ENCODE results near the gene TJP3. TPM values are rescaled to one million over a fixed set of nuclear protein-coding genes. Genes with fewer than 3 reads are reported as not detected.

The TJP3 gene
- total RNA-seq, 1 donor from 2014 or later: 14.7 TPM

DNA sequence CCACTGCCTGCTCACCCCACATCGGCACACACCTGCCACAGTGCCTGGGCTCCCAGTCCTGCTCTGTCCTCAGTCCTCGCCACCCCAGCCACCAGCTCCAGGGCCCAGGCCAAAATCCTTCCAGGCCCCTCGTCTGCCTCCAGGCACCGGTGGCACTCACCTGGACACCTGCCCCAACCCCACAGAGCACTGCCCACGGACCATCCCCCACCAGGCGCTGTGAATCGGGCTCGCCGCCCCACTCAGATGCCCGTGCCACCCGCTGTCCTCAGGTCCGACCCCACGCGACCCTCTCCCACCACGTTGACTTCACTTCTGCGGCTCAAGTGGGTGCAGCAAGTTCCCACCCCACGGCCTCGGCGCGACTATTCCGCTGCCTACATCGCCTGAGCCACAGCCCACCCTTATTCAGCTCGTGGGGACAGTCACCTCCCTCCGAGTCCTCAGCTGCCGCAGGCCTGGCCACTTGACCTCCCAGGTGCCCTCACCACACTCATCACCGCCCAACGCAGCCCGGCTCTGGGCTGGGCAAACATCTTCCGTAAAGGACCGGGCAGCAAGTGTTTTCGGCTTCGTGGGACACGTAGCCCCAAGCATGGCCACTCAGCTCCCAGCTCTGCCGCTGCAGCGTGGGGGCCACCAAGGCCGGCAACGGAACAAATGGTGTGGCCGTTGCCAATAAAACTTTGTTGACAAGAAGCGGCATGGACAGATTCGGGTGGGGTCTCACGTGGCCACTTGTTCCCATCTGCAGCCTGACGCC, 13.6 kb upstream of the TJP3 start:
- Mint-ChIP-seq H3K27ac (no peak overlapping the region), H3K9me3 (peaks cover 3% of the 10 kb centered on the region), H3K27me3 (ENCODE audit: insufficient read depth, low read depth) (peaks cover 2% of the 10 kb centered on the region), H3K36me3 (peaks cover 16% of the 10 kb centered on the region), H3K4me1 (peaks cover 16% of the 10 kb centered on the region), H3K4me3 (no peak overlapping the region)
- Histone ChIP-seq H3K4me3 (no peak overlapping the region), H3K36me3 (no peaks in the 10 kb centered on the region), H3K9ac (no peak overlapping the region), H4K20me1 (ENCODE audit: low read depth) (peaks cover 71% of the 10 kb centered on the region), H3F3A (ENCODE audit: low read depth) (no peaks in the 10 kb centered on the region), H3K4me2 (no peak overlapping the region), H3K27ac (no peak overlapping the region), H3K79me2 (ENCODE audit: low read depth) (peaks cover 93% of the 10 kb centered on the region), H3K9me3 (ENCODE audit: low read depth) (no peaks in the 10 kb centered on the region), H3K27me3 (no peaks in the 10 kb centered on the region), H3K4me1 (peaks cover 7% of the 10 kb centered on the region), H2AFZ (replicated peaks) (no peak overlapping the region)
- no peak for TF ChIP-seq EZH2 (IDR thresholded peaks at IDR 0.05)
- TF ChIP-seq, protein P1, sequence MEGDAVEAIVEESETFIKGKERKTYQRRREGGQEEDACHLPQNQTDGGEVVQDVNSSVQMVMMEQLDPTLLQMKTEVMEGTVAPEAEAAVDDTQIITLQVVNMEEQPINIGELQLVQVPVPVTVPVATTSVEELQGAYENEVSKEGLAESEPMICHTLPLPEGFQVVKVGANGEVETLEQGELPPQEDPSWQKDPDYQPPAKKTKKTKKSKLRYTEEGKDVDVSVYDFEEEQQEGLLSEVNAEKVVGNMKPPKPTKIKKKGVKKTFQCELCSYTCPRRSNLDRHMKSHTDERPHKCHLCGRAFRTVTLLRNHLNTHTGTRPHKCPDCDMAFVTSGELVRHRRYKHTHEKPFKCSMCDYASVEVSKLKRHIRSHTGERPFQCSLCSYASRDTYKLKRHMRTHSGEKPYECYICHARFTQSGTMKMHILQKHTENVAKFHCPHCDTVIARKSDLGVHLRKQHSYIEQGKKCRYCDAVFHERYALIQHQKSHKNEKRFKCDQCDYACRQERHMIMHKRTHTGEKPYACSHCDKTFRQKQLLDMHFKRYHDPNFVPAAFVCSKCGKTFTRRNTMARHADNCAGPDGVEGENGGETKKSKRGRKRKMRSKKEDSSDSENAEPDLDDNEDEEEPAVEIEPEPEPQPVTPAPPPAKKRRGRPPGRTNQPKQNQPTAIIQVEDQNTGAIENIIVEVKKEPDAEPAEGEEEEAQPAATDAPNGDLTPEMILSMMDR (IDR thresholded peaks at IDR 0.05): no peak
- TF ChIP-seq EZH2phosphoT487 (IDR thresholded peaks at IDR 0.05): no peak
- DNase-seq (ENCODE audit: low spot score): no peak

DNA sequence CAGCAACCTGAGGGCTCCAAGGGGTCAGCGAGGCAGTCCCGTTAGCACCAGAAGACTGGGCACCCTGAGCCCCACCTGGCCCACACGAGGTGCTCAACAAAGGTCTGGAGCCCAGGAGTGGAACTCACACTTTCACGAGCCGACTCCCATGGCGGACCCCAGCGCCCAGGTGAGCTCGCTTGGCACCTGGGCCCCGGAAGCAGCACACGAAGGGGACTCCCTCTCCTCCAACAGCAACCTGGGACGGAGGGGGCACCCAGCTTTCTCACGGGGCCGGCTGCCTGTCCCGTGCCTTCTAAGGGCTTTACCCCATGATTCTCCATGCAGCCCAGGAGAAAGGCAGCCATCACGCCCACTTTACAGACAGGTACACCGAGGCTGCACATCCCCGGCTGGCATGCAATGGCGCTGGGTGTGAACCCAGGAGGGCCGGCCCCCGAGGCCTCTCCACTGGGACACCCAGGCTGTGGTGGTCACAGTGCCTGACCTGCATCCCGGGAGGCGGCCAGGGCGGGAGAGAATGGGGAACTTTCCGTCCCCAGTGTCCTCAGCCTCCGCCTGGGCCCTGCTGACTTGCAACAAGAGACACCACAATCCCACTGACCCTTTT, 13.0 kb upstream of the TJP3 start:
- no peak overlapping the region for H3K4me3 ChIP-seq
- H3K36me3 Mint-ChIP-seq: peaks cover 12% of the 10 kb centered on the region
- H3K27ac ChIP-seq: no peak overlapping the region
- H3F3A ChIP-seq (ENCODE audit: low read depth): no peaks in the 10 kb centered on the region
- H3K4me3 Mint-ChIP-seq: no peak overlapping the region
- H3K4me1 Mint-ChIP-seq: peaks cover 14% of the 10 kb centered on the region
- H4K20me1 ChIP-seq (ENCODE audit: low read depth): peaks cover 74% of the 10 kb centered on the region
- no peak overlapping the region for H3K27ac Mint-ChIP-seq
- peaks cover 9% of the 10 kb centered on the region for H3K4me1 ChIP-seq
- no peaks in the 10 kb centered on the region for H3K27me3 ChIP-seq
- H3K9me3 Mint-ChIP-seq: peaks cover 3% of the 10 kb centered on the region
- H3K27me3 Mint-ChIP-seq (ENCODE audit: insufficient read depth, low read depth): peaks cover 2% of the 10 kb centered on the region
- H3K9me3 ChIP-seq (ENCODE audit: low read depth): no peaks in the 10 kb centered on the region
- no peak for TF ChIP-seq EZH2phosphoT487 (IDR thresholded peaks at IDR 0.05)
- no peak for TF ChIP-seq EZH2 (IDR thresholded peaks at IDR 0.05)
- TF ChIP-seq, protein P1 (IDR thresholded peaks at IDR 0.05): no peak
- H3K79me2 ChIP-seq (ENCODE audit: low read depth): peaks cover 91% of the 10 kb centered on the region
- no peak overlapping the region for H3K4me2 ChIP-seq
- no peak for DNase-seq (ENCODE audit: low spot score)
- no peak overlapping the region for H3K9ac ChIP-seq
- H2AFZ ChIP-seq (replicated peaks): no peak overlapping the region
- no peaks in the 10 kb centered on the region for H3K36me3 ChIP-seq

DNA sequence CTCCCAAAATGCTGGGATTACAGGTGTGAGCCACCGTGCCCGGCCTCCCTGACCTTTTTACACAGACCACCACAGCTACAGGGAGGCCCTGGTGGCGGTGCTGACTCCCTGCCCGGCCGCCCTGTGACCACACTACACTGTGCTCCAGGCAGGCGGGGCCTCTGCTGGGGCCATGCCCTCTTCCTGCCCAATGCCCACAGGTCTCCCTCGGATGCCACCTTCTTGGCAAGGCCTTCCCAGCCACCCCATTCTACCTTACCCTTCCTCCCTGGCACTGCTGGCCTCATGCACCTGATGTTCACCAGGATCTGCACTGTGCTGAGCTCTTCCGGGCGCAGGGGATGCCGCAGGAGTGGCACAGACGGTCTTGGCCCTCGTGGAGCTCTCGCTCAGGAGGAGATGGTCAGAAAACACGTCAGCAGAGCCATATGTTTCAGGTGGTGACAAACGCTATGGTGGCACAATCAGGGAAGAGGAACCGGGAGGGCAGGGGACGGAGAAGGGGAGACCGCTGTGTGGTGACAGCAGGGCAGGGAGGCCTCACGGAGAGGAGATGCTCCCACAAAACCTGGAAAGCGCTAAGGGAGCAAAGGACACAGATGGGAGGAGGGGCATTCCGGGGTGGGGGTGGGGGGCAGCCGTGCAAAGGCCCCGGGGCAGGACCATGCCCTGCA, 12.1 kb upstream of the TJP3 start:
- peaks cover 82% of the 10 kb centered on the region for H3K79me2 ChIP-seq (ENCODE audit: low read depth)
- no peak overlapping the region for H3K4me3 ChIP-seq
- H3K4me3 Mint-ChIP-seq: no peak overlapping the region
- H3K4me1 Mint-ChIP-seq: peaks cover 17% of the 10 kb centered on the region
- no peak overlapping the region for H2AFZ ChIP-seq (replicated peaks)
- H3K9me3 ChIP-seq (ENCODE audit: low read depth): no peaks in the 10 kb centered on the region
- no peaks in the 10 kb centered on the region for H3K27me3 ChIP-seq
- H3K27me3 Mint-ChIP-seq (ENCODE audit: insufficient read depth, low read depth): peaks cover 2% of the 10 kb centered on the region
- H3K27ac Mint-ChIP-seq: no peak overlapping the region
- H3K9ac ChIP-seq: no peak overlapping the region
- no peaks in the 10 kb centered on the region for H3K36me3 ChIP-seq
- DNase-seq (ENCODE audit: low spot score): no peak
- H3F3A ChIP-seq (ENCODE audit: low read depth): peaks cover 3% of the 10 kb centered on the region
- no peaks in the 10 kb centered on the region for H3K9me3 Mint-ChIP-seq
- H3K4me1 ChIP-seq: peaks cover 9% of the 10 kb centered on the region
- no peak overlapping the region for H3K27ac ChIP-seq
- peaks cover 74% of the 10 kb centered on the region for H4K20me1 ChIP-seq (ENCODE audit: low read depth)
- no peak overlapping the region for H3K4me2 ChIP-seq
- TF ChIP-seq EZH2 (IDR thresholded peaks at IDR 0.05) (no peak), EZH2phosphoT487 (IDR thresholded peaks at IDR 0.05) (no peak)
- TF ChIP-seq, protein P1 (IDR thresholded peaks at IDR 0.05): no peak
- peaks cover 5% of the 10 kb centered on the region for H3K36me3 Mint-ChIP-seq

Data from neural progenitor cell (in vitro differentiated cells).